Measurements from ENCODE around the gene ZNF428.
A peak's percentile ranks its signal among the peaks of the same experiment; 100 is the strongest.
"Not testable (repeated sequence)": the region's sequence is repeated elsewhere in the genome, so short reads cannot be mapped to it uniquely, and the experiment has no call there.

The ZNF428 gene

GRCh38 chr19:43656436-43656835, 37.0 kb upstream of the ZNF428 start:
- H3K79me2 ChIP-seq (ENCODE audit: control insufficient read depth, insufficient read depth, low read length, unreplicated experiment), result peaks cover 9% of the 10 kb centered on the region
- no peak overlapping the region for H2AFZ ChIP-seq (ENCODE audit: low read length, unreplicated experiment)
- H3K27ac ChIP-seq (ENCODE audit: low read depth, low read length), result no peak overlapping the region
- H3K36me3 ChIP-seq (ENCODE audit: insufficient read depth, low read length), result peaks cover 16% of the 10 kb centered on the region; the same call in 1 of the 2 replicates
- H3K4me3 ChIP-seq (ENCODE audit: low read depth, low read length), result no peak overlapping the region
- H3K4me1 ChIP-seq (ENCODE audit: control insufficient read depth, insufficient read depth, low read length, unreplicated experiment), result no peaks in the 10 kb centered on the region
- H3K27me3 ChIP-seq (ENCODE audit: insufficient read depth, low read length), result no peaks in the 10 kb centered on the region

GRCh38 chr19:43652546-43652874, 33.1 kb upstream of the ZNF428 start:
- no peak overlapping the region for H3K27ac ChIP-seq (ENCODE audit: low read depth, low read length)
- peaks cover 3% of the 10 kb centered on the region; the same call in 1 of the 2 replicates for H3K36me3 ChIP-seq (ENCODE audit: insufficient read depth, low read length)
- peaks cover 2% of the 10 kb centered on the region for H3K79me2 ChIP-seq (ENCODE audit: control insufficient read depth, insufficient read depth, low read length, unreplicated experiment)
- no peak overlapping the region for H3K4me3 ChIP-seq (ENCODE audit: low read depth, low read length)
- H2AFZ ChIP-seq (ENCODE audit: low read length, unreplicated experiment), result no peak overlapping the region
- no peaks in the 10 kb centered on the region for H3K27me3 ChIP-seq (ENCODE audit: insufficient read depth, low read length)
- H3K4me1 ChIP-seq (ENCODE audit: control insufficient read depth, insufficient read depth, low read length, unreplicated experiment), result no peaks in the 10 kb centered on the region

- Histone ChIP-seq H3K36me3 (ENCODE audit: insufficient read depth, low read length) (peaks cover 6% of the 10 kb centered on the region; the same call in 1 of the 2 replicates), H3K27ac (ENCODE audit: low read depth, low read length) (no peak overlapping the region), H3K4me3 (ENCODE audit: low read depth, low read length) (no peak overlapping the region), H3K27me3 (ENCODE audit: insufficient read depth, low read length) (no peaks in the 10 kb centered on the region), H3K4me1 (ENCODE audit: control insufficient read depth, insufficient read depth, low read length, unreplicated experiment) (no peaks in the 10 kb centered on the region), H2AFZ (ENCODE audit: low read length, unreplicated experiment) (no peak overlapping the region), H3K79me2 (ENCODE audit: control insufficient read depth, insufficient read depth, low read length, unreplicated experiment) (peaks cover 2% of the 10 kb centered on the region)
Observed at GRCh38 chr19:43651758-43652545, 32.5 kb upstream of the ZNF428 start.

GRCh38 chr19:43650276-43650675, 30.8 kb upstream of the ZNF428 start:
- not testable (repeated sequence) for H3K36me3 ChIP-seq (ENCODE audit: insufficient read depth, low read length); H3K27ac ChIP-seq (ENCODE audit: low read depth, low read length); H3K27me3 ChIP-seq (ENCODE audit: insufficient read depth, low read length); H3K79me2 ChIP-seq (ENCODE audit: control insufficient read depth, insufficient read depth, low read length, unreplicated experiment); H3K4me1 ChIP-seq (ENCODE audit: control insufficient read depth, insufficient read depth, low read length, unreplicated experiment); H2AFZ ChIP-seq (ENCODE audit: low read length, unreplicated experiment); H3K4me3 ChIP-seq (ENCODE audit: low read depth, low read length)

GRCh38 chr19:43649514-43649913, 30.1 kb upstream of the ZNF428 start:
- Histone ChIP-seq H3K4me1 (ENCODE audit: control insufficient read depth, insufficient read depth, low read length, unreplicated experiment) (no peaks in the 10 kb centered on the region), H3K36me3 (ENCODE audit: insufficient read depth, low read length) (peaks cover 6% of the 10 kb centered on the region; the same call in 1 of the 2 replicates), H3K79me2 (ENCODE audit: control insufficient read depth, insufficient read depth, low read length, unreplicated experiment) (peaks cover 2% of the 10 kb centered on the region), H3K4me3 (ENCODE audit: low read depth, low read length) (no peak overlapping the region), H3K27me3 (ENCODE audit: insufficient read depth, low read length) (no peaks in the 10 kb centered on the region), H2AFZ (ENCODE audit: low read length, unreplicated experiment) (no peak overlapping the region), H3K27ac (ENCODE audit: low read depth, low read length) (no peak overlapping the region)

- no peaks in the 10 kb centered on the region for H3K4me1 ChIP-seq (ENCODE audit: control insufficient read depth, insufficient read depth, low read length, unreplicated experiment)
- no peaks in the 10 kb centered on the region for H3K27me3 ChIP-seq (ENCODE audit: insufficient read depth, low read length)
- H3K27ac ChIP-seq (ENCODE audit: low read depth, low read length), result no peak overlapping the region
- peaks cover 2% of the 10 kb centered on the region for H3K79me2 ChIP-seq (ENCODE audit: control insufficient read depth, insufficient read depth, low read length, unreplicated experiment)
- no peak overlapping the region for H2AFZ ChIP-seq (ENCODE audit: low read length, unreplicated experiment)
- H3K4me3 ChIP-seq (ENCODE audit: low read depth, low read length), result no peak overlapping the region
- peaks cover 6% of the 10 kb centered on the region; the same call in 1 of the 2 replicates for H3K36me3 ChIP-seq (ENCODE audit: insufficient read depth, low read length)
Observed at GRCh38 chr19:43648633-43649032, 29.2 kb upstream of the ZNF428 start.

GRCh38 chr19:43644181-43644580, 24.8 kb upstream of the ZNF428 start:
- H3K27ac ChIP-seq (ENCODE audit: low read depth, low read length), result no peak overlapping the region
- H3K27me3 ChIP-seq (ENCODE audit: insufficient read depth, low read length), result peaks cover 7% of the 10 kb centered on the region
- no peaks in the 10 kb centered on the region for H3K4me1 ChIP-seq (ENCODE audit: control insufficient read depth, insufficient read depth, low read length, unreplicated experiment)
- no peak overlapping the region for H3K4me3 ChIP-seq (ENCODE audit: low read depth, low read length)
- no peaks in the 10 kb centered on the region for H3K79me2 ChIP-seq (ENCODE audit: control insufficient read depth, insufficient read depth, low read length, unreplicated experiment)
- H2AFZ ChIP-seq (ENCODE audit: low read length, unreplicated experiment), result no peak overlapping the region
- peaks cover 6% of the 10 kb centered on the region; the same call in 1 of the 2 replicates for H3K36me3 ChIP-seq (ENCODE audit: insufficient read depth, low read length)

GRCh38 chr19:43643326-43643725, 23.9 kb upstream of the ZNF428 start:
- H3K79me2 ChIP-seq (ENCODE audit: control insufficient read depth, insufficient read depth, low read length, unreplicated experiment), result no peaks in the 10 kb centered on the region
- H2AFZ ChIP-seq (ENCODE audit: low read length, unreplicated experiment), result no peak overlapping the region
- H3K4me3 ChIP-seq (ENCODE audit: low read depth, low read length), result no peak overlapping the region
- H3K4me1 ChIP-seq (ENCODE audit: control insufficient read depth, insufficient read depth, low read length, unreplicated experiment), result no peaks in the 10 kb centered on the region
- H3K27me3 ChIP-seq (ENCODE audit: insufficient read depth, low read length), result peaks cover 15% of the 10 kb centered on the region
- H3K27ac ChIP-seq (ENCODE audit: low read depth, low read length), result no peak overlapping the region
- peaks cover 3% of the 10 kb centered on the region; the same call in 1 of the 2 replicates for H3K36me3 ChIP-seq (ENCODE audit: insufficient read depth, low read length)

GRCh38 chr19:43642531-43642930, 23.1 kb upstream of the ZNF428 start:
- no peaks in the 10 kb centered on the region for H3K79me2 ChIP-seq (ENCODE audit: control insufficient read depth, insufficient read depth, low read length, unreplicated experiment)
- H3K27me3 ChIP-seq (ENCODE audit: insufficient read depth, low read length), result peaks cover 23% of the 10 kb centered on the region
- no peak overlapping the region for H3K4me3 ChIP-seq (ENCODE audit: low read depth, low read length)
- no peaks in the 10 kb centered on the region for H3K4me1 ChIP-seq (ENCODE audit: control insufficient read depth, insufficient read depth, low read length, unreplicated experiment)
- peaks cover 3% of the 10 kb centered on the region; the same call in 1 of the 2 replicates for H3K36me3 ChIP-seq (ENCODE audit: insufficient read depth, low read length)
- H2AFZ ChIP-seq (ENCODE audit: low read length, unreplicated experiment), result no peak overlapping the region
- no peak overlapping the region for H3K27ac ChIP-seq (ENCODE audit: low read depth, low read length)

GRCh38 chr19:43641333-43641732, 21.9 kb upstream of the ZNF428 start:
- H3K4me1 ChIP-seq (ENCODE audit: control insufficient read depth, insufficient read depth, low read length, unreplicated experiment), result peaks cover 1% of the 10 kb centered on the region
- no peak overlapping the region for H2AFZ ChIP-seq (ENCODE audit: low read length, unreplicated experiment)

GRCh38 chr19:43640424-43640757, 21.0 kb upstream of the ZNF428 start:
- H3K27me3 ChIP-seq (ENCODE audit: insufficient read depth, low read length), result peaks cover 29% of the 10 kb centered on the region

More at GRCh38 chr19:43641333-43641732, 21.9 kb upstream of the ZNF428 start:
- Histone ChIP-seq H3K27me3 (ENCODE audit: insufficient read depth, low read length) (peaks cover 29% of the 10 kb centered on the region), H3K4me3 (ENCODE audit: low read depth, low read length) (no peak overlapping the region), H3K36me3 (ENCODE audit: insufficient read depth, low read length) (no peaks in the 10 kb centered on the region), H3K79me2 (ENCODE audit: control insufficient read depth, insufficient read depth, low read length, unreplicated experiment) (no peaks in the 10 kb centered on the region), H3K27ac (ENCODE audit: low read depth, low read length) (no peak overlapping the region)

More at GRCh38 chr19:43640424-43640757, 21.0 kb upstream of the ZNF428 start:
- Histone ChIP-seq H3K27ac (ENCODE audit: low read depth, low read length) (no peak overlapping the region), H3K36me3 (ENCODE audit: insufficient read depth, low read length) (no peaks in the 10 kb centered on the region), H3K4me3 (ENCODE audit: low read depth, low read length) (peak overlapping the region; percentile 72), H3K4me1 (ENCODE audit: control insufficient read depth, insufficient read depth, low read length, unreplicated experiment) (peaks cover 10% of the 10 kb centered on the region), H2AFZ (ENCODE audit: low read length, unreplicated experiment) (no peak overlapping the region), H3K79me2 (ENCODE audit: control insufficient read depth, insufficient read depth, low read length, unreplicated experiment) (no peaks in the 10 kb centered on the region)
